HepG2 (cell line): ENCODE measurements around the gene STX12. TPM values are rescaled to one million over a fixed set of nuclear protein-coding genes. Genes with fewer than 3 reads are reported as not detected.

ENCODE experiments used
- ATAD3A ChIP-seq: sonication (generic); formaldehyde crosslinking; IDR thresholded peaks from 2 replicates; pipeline ENCODE4 v1.4.0; 2020; ENCODE audit warnings: missing genetic modification reagents
- E2F2 ChIP-seq: sonication (generic); formaldehyde crosslinking; IDR thresholded peaks from 2 replicates; pipeline ENCODE4 v1.4.0; 2020; ENCODE audit warnings: missing genetic modification reagents, borderline replicate concordance
- MAFF ChIP-seq: IDR thresholded peaks from 2 replicates; pipeline ENCODE4 v1.6.1; 2011; ENCODE audit warnings: low read depth, low read length, improper control_type of control experiment
- MIER2 ChIP-seq: IDR thresholded peaks from 2 replicates; pipeline ENCODE4 v1.6.1; 2016; ENCODE audit warnings: missing biosample characterization, missing genetic modification reagents
- MTA1 ChIP-seq: sonication (generic); formaldehyde crosslinking; IDR thresholded peaks from 2 replicates; pipeline ENCODE4 v1.4.0; 2020; ENCODE audit warnings: missing genetic modification reagents, mild to moderate bottlenecking, borderline replicate concordance
- TEF ChIP-seq: sonication (generic); formaldehyde crosslinking; IDR thresholded peaks from 2 replicates; pipeline ENCODE4 v1.5.0; 2020; ENCODE audit warnings: missing genetic modification reagents
- THYN1 ChIP-seq: sonication (generic); formaldehyde crosslinking; IDR thresholded peaks from 2 replicates; pipeline ENCODE4 v1.8.1; 2023; ENCODE audit warnings: low read depth, mild to moderate bottlenecking, moderate library complexity, missing genetic modification reagents, borderline replicate concordance
- TOE1 ChIP-seq: sonication (generic); formaldehyde crosslinking; IDR thresholded peaks from 2 replicates; pipeline ENCODE4 v1.4.0; 2020; ENCODE audit warnings: mild to moderate bottlenecking, missing genetic modification reagents
- ZBTB10 ChIP-seq: sonication (generic); formaldehyde crosslinking; IDR thresholded peaks from 2 replicates; pipeline ENCODE4 v1.4.0; 2020; ENCODE audit warnings: missing genetic modification reagents, borderline replicate concordance
- ZBTB46 ChIP-seq: sonication (generic); formaldehyde crosslinking; IDR thresholded peaks from 2 replicates; pipeline ENCODE4 v1.4.0; 2020; ENCODE audit warnings: mild to moderate bottlenecking, missing genetic modification reagents, borderline replicate concordance
- ZBTB49 ChIP-seq: sonication (generic); formaldehyde crosslinking; IDR thresholded peaks from 2 replicates; pipeline ENCODE4 v1.4.0; 2020; ENCODE audit warnings: missing genetic modification reagents, borderline replicate concordance
- ZFP36L1 ChIP-seq: sonication (generic); formaldehyde crosslinking; IDR thresholded peaks from 2 replicates; pipeline ENCODE4 v1.8.0; 2022; ENCODE audit warnings: mild to moderate bottlenecking, missing genetic modification reagents, moderate library complexity
- ZNF121 ChIP-seq: sonication (generic); formaldehyde crosslinking; IDR thresholded peaks from 2 replicates; pipeline ENCODE4 v1.5.0; 2020; ENCODE audit warnings: mild to moderate bottlenecking, missing genetic modification reagents
- ZXDC ChIP-seq: sonication (generic); formaldehyde crosslinking; IDR thresholded peaks from 2 replicates; pipeline ENCODE4 v1.5.0; 2020; ENCODE audit warnings: mild to moderate bottlenecking, missing genetic modification reagents
- polyA plus RNA-seq, 8 experiments: library from polyadenylated mRNA; depleted of rRNA in 3 of 8; stranded (reverse) in 7 of 8; unstranded in 1 of 8; fragments of >200 nt; fragmentation: Illumina TruSeq in 4 of 8; extraction: Trizol in 4 of 8; gene quantifications; 2 replicates each; pipeline versions ENCODE4 v1.2.1 to v1.2.3, GENCODE V29; 2011 to 2016; ENCODE audit warnings: low read depth in 4 of 8, missing spikeins in 1 of 8, mixed read lengths in 1 of 8; ENCODE audit not compliant: insufficient read depth in 1 of 8
- total RNA-seq, 5 experiments: library from RNA; depleted of rRNA; stranded (reverse); fragments of >200 nt; fragmentation: Illumina TruSeq; extraction: Trizol; gene quantifications; 2 replicates each; pipeline ENCODE4 v1.2.3, GENCODE V29; 2016; ENCODE audit warnings: low read depth in 1 of 5

Gene STX12
- total and polyA plus RNA-seq, 2 of the 13 experiments (the other 11 are each of a cell fraction or from before 2014, with no cell fraction given), result 9.0 to 19.7 TPM

GRCh38 chr1:27772932-27773825 lies at the start of gene STX12 (continued):
- TF ChIP-seq ZXDC (CRISPR knock-in tag), result peak; percentile 63; the same call in 1 of the 2 replicates
- no peak for TF ChIP-seq ZBTB10
- TF ChIP-seq MAFF, result no peak
- TF ChIP-seq MTA1 (CRISPR knock-in tag), result no peak
- TF ChIP-seq THYN1, result no peak
- no peak for TF ChIP-seq MIER2 (CRISPR knock-in tag)
- no peak for TF ChIP-seq ZFP36L1 (CRISPR knock-in tag)
- TF ChIP-seq ZNF121 (CRISPR knock-in tag), result no peak
- TF ChIP-seq E2F2 (CRISPR knock-in tag), result no peak
- no peak for TF ChIP-seq ZBTB46 (CRISPR knock-in tag)
- no peak for TF ChIP-seq TOE1 (CRISPR knock-in tag)
- no peak for TF ChIP-seq ZBTB49 (CRISPR knock-in tag)
- no peak for TF ChIP-seq ATAD3A (CRISPR knock-in tag)
- no peak for TF ChIP-seq TEF
